Measurements from ENCODE around the gene COPB2. TPM values are rescaled to one million over a fixed set of nuclear protein-coding genes. Genes with fewer than 3 reads are reported as not detected.
"Not testable (repeated sequence)": the region's sequence is repeated elsewhere in the genome, so short reads cannot be mapped to it uniquely, and the experiment has no call there.

The COPB2 gene
- total RNA-seq, result 18.6 TPM

GRCh38 chr3:139389552-139390368, at the start of gene COPB2:
COPB2 (minus strand) TSS chr3:139389647; CDS start chr3:139389550, 97 bp downstream.
- peaks cover 31% of the 10 kb centered on the region for H3K4me1 ChIP-seq (ENCODE audit: insufficient read depth, low read length)
- H3K9me3 ChIP-seq (ENCODE audit: low read depth, low read length), result no peaks in the 10 kb centered on the region
- peak within 1 kb of the TSS; percentile 97 for H3K4me3 ChIP-seq (ENCODE audit: low read length)
- H3K27me3 ChIP-seq (ENCODE audit: insufficient read depth, low read length), result no peaks in the 10 kb centered on the region

GRCh38 chr3:139434764-139435307, 45.4 kb upstream of the COPB2 start:
- Histone ChIP-seq H3K4me3 (ENCODE audit: low read length) (no peak overlapping the region), H3K4me1 (ENCODE audit: insufficient read depth, low read length) (peaks cover 8% of the 10 kb centered on the region), H3K27me3 (ENCODE audit: insufficient read depth, low read length) (no peaks in the 10 kb centered on the region), H3K9me3 (ENCODE audit: low read depth, low read length) (no peaks in the 10 kb centered on the region)

GRCh38 chr3:139434228-139434627, 44.8 kb upstream of the COPB2 start:
- Histone ChIP-seq H3K27me3 (ENCODE audit: insufficient read depth, low read length) (no peaks in the 10 kb centered on the region), H3K9me3 (ENCODE audit: low read depth, low read length) (no peaks in the 10 kb centered on the region), H3K4me3 (ENCODE audit: low read length) (no peak overlapping the region), H3K4me1 (ENCODE audit: insufficient read depth, low read length) (peaks cover 8% of the 10 kb centered on the region)

GRCh38 chr3:139433089-139433488, 43.6 kb upstream of the COPB2 start:
- Histone ChIP-seq H3K4me3 (ENCODE audit: low read length) (no peak overlapping the region), H3K4me1 (ENCODE audit: insufficient read depth, low read length) (peaks cover 8% of the 10 kb centered on the region), H3K9me3 (ENCODE audit: low read depth, low read length) (no peaks in the 10 kb centered on the region), H3K27me3 (ENCODE audit: insufficient read depth, low read length) (no peaks in the 10 kb centered on the region)

- no peak overlapping the region for H3K4me3 ChIP-seq (ENCODE audit: low read length)
- H3K9me3 ChIP-seq (ENCODE audit: low read depth, low read length), result no peaks in the 10 kb centered on the region
- H3K4me1 ChIP-seq (ENCODE audit: insufficient read depth, low read length), result peaks cover 8% of the 10 kb centered on the region
- no peaks in the 10 kb centered on the region for H3K27me3 ChIP-seq (ENCODE audit: insufficient read depth, low read length)
Observed at GRCh38 chr3:139430493-139430892, 41.0 kb upstream of the COPB2 start.

GRCh38 chr3:139427283-139428060, 38.0 kb upstream of the COPB2 start:
- no peaks in the 10 kb centered on the region for H3K4me1 ChIP-seq (ENCODE audit: insufficient read depth, low read length)
- H3K9me3 ChIP-seq (ENCODE audit: low read depth, low read length), result no peaks in the 10 kb centered on the region
- H3K27me3 ChIP-seq (ENCODE audit: insufficient read depth, low read length), result no peaks in the 10 kb centered on the region
- no peak overlapping the region for H3K4me3 ChIP-seq (ENCODE audit: low read length)

GRCh38 chr3:139425745-139426400, 36.4 kb upstream of the COPB2 start:
- no peaks in the 10 kb centered on the region for H3K9me3 ChIP-seq (ENCODE audit: low read depth, low read length)

GRCh38 chr3:139423232-139423631, 33.8 kb upstream of the COPB2 start:
- H3K4me1 ChIP-seq (ENCODE audit: insufficient read depth, low read length), result no peaks in the 10 kb centered on the region
- no peaks in the 10 kb centered on the region for H3K9me3 ChIP-seq (ENCODE audit: low read depth, low read length)
- H3K4me3 ChIP-seq (ENCODE audit: low read length), result no peak overlapping the region
- no peaks in the 10 kb centered on the region for H3K27me3 ChIP-seq (ENCODE audit: insufficient read depth, low read length)

More at GRCh38 chr3:139425745-139426400, 36.4 kb upstream of the COPB2 start:
- no peaks in the 10 kb centered on the region for H3K27me3 ChIP-seq (ENCODE audit: insufficient read depth, low read length)
- H3K4me3 ChIP-seq (ENCODE audit: low read length), result no peak overlapping the region
- no peaks in the 10 kb centered on the region for H3K4me1 ChIP-seq (ENCODE audit: insufficient read depth, low read length)

GRCh38 chr3:139421460-139421859, 32.0 kb upstream of the COPB2 start:
- Histone ChIP-seq H3K4me1 (ENCODE audit: insufficient read depth, low read length) (no peaks in the 10 kb centered on the region), H3K9me3 (ENCODE audit: low read depth, low read length) (no peaks in the 10 kb centered on the region), H3K4me3 (ENCODE audit: low read length) (no peak overlapping the region), H3K27me3 (ENCODE audit: insufficient read depth, low read length) (no peaks in the 10 kb centered on the region)

GRCh38 chr3:139421040-139421439, 31.6 kb upstream of the COPB2 start:
- no peak overlapping the region for H3K4me3 ChIP-seq (ENCODE audit: low read length)
- H3K9me3 ChIP-seq (ENCODE audit: low read depth, low read length), result no peaks in the 10 kb centered on the region
- H3K4me1 ChIP-seq (ENCODE audit: insufficient read depth, low read length), result no peaks in the 10 kb centered on the region
- peaks cover 1% of the 10 kb centered on the region for H3K27me3 ChIP-seq (ENCODE audit: insufficient read depth, low read length)

GRCh38 chr3:139418144-139418543, 28.7 kb upstream of the COPB2 start:
- Histone ChIP-seq H3K4me1 (ENCODE audit: insufficient read depth, low read length) (no peaks in the 10 kb centered on the region), H3K4me3 (ENCODE audit: low read length) (no peak overlapping the region), H3K27me3 (ENCODE audit: insufficient read depth, low read length) (peaks cover 2% of the 10 kb centered on the region), H3K9me3 (ENCODE audit: low read depth, low read length) (peaks cover 6% of the 10 kb centered on the region)

- no peak overlapping the region for H3K4me3 ChIP-seq (ENCODE audit: low read length)
- H3K27me3 ChIP-seq (ENCODE audit: insufficient read depth, low read length), result peaks cover 2% of the 10 kb centered on the region
Observed at GRCh38 chr3:139416275-139416674, 26.8 kb upstream of the COPB2 start.

GRCh38 chr3:139414608-139415224, 25.3 kb upstream of the COPB2 start:
- Histone ChIP-seq H3K9me3 (ENCODE audit: low read depth, low read length) (peaks cover 22% of the 10 kb centered on the region), H3K4me1 (ENCODE audit: insufficient read depth, low read length) (no peaks in the 10 kb centered on the region), H3K4me3 (ENCODE audit: low read length) (no peak overlapping the region), H3K27me3 (ENCODE audit: insufficient read depth, low read length) (peaks cover 2% of the 10 kb centered on the region)

More at GRCh38 chr3:139416275-139416674, 26.8 kb upstream of the COPB2 start:
- no peaks in the 10 kb centered on the region for H3K4me1 ChIP-seq (ENCODE audit: insufficient read depth, low read length)
- H3K9me3 ChIP-seq (ENCODE audit: low read depth, low read length), result peaks cover 22% of the 10 kb centered on the region

- H3K4me1 ChIP-seq (ENCODE audit: insufficient read depth, low read length); H3K4me3 ChIP-seq (ENCODE audit: low read length); H3K27me3 ChIP-seq (ENCODE audit: insufficient read depth, low read length): not testable (repeated sequence)
- peaks cover 22% of the 10 kb centered on the region for H3K9me3 ChIP-seq (ENCODE audit: low read depth, low read length)
Observed at GRCh38 chr3:139412891-139413290, 23.4 kb upstream of the COPB2 start.
